ENCODE data around the gene CARMIL1.

The CARMIL1 gene

GRCh38 chr6:25630508-25631278 lies 351.5 kb downstream of the CARMIL1 start:
- no peak for DNase-seq

- no peak for DNase-seq
Observed at GRCh38 chr6:25635886-25636317, 356.7 kb downstream of the CARMIL1 start.

GRCh38 chr6:25637211-25637610 lies 358.0 kb downstream of the CARMIL1 start:
- no peak for DNase-seq

- DNase-seq: no peak
Observed at GRCh38 chr6:25637960-25638434, 358.8 kb downstream of the CARMIL1 start.

- no peak for DNase-seq
Observed at GRCh38 chr6:25639653-25640052, 360.5 kb downstream of the CARMIL1 start.

- no peak for DNase-seq
Observed at GRCh38 chr6:25640446-25640845, 361.3 kb downstream of the CARMIL1 start.

- DNase-seq: no peak
Observed at GRCh38 chr6:25640891-25641290, 361.7 kb downstream of the CARMIL1 start.

GRCh38 chr6:25641377-25641776 lies 362.2 kb downstream of the CARMIL1 start:
- no peak for DNase-seq

GRCh38 chr6:25641940-25642666 lies 362.9 kb downstream of the CARMIL1 start:
- DNase-seq: no peak

- DNase-seq: no peak
Observed at GRCh38 chr6:25642667-25643328, 363.6 kb downstream of the CARMIL1 start.

GRCh38 chr6:25645916-25646315 lies 366.7 kb downstream of the CARMIL1 start:
- DNase-seq: no peak

- no peak for DNase-seq
Observed at GRCh38 chr6:25649611-25650010, 370.4 kb downstream of the CARMIL1 start.

- no peak for DNase-seq
Observed at GRCh38 chr6:25652007-25652515, 372.9 kb downstream of the CARMIL1 start, which contains the start of gene SCGN. SCGN (plus strand) TSS chr6:25652215; CDS start chr6:25652404, 189 bp downstream.

GRCh38 chr6:25655723-25656122 lies 376.5 kb downstream of the CARMIL1 start:
- DNase-seq: no peak

- no peak for DNase-seq
Observed at GRCh38 chr6:25659633-25660368, 380.6 kb downstream of the CARMIL1 start.

GRCh38 chr6:25660512-25660911 lies 381.3 kb downstream of the CARMIL1 start:
- no peak for DNase-seq

GRCh38 chr6:25661129-25661779 lies 382.1 kb downstream of the CARMIL1 start:
- no peak for DNase-seq

- no peak for DNase-seq
Observed at GRCh38 chr6:25665455-25665854, 386.3 kb downstream of the CARMIL1 start.

GRCh38 chr6:25669413-25669812 lies 390.2 kb downstream of the CARMIL1 start:
- DNase-seq: no peak
